ENCODE measurements around the gene TSPEAR. TPM values are rescaled to one million over a fixed set of nuclear protein-coding genes. Genes with fewer than 3 reads are reported as not detected.

The TSPEAR gene
- total RNA-seq, 4 donors from 2014 or later: not detected

DNA sequence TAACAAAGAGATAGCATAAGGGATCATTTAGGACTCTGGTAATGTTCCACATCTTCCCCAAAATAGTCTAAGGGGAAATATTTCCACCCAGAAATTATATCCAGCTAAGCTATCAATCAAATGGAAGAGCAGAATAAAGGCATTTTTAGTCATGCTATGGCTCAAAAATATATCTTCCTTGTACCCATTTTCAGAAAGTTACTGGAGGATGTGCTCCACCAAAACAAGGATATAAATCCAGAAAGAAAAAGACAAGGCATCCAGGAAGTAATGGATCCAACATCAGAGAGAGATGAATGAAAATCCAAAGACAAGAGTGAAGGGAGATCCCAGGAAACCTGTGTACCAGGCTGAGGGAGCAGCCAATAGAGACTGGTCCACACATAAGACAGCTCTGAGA lies 102.2 kb downstream of the TSPEAR start:
- H3K4me3 ChIP-seq: no peak overlapping the region
- H3K36me3 ChIP-seq: no peaks in the 10 kb centered on the region
- H3K9me3 ChIP-seq: peaks cover 0 to 51% (median 0%) of the 10 kb centered on the region in 4 donors
- DNase-seq (ENCODE audit: low spot score in 2 of 2): no peak
- TF ChIP-seq, protein P1, sequence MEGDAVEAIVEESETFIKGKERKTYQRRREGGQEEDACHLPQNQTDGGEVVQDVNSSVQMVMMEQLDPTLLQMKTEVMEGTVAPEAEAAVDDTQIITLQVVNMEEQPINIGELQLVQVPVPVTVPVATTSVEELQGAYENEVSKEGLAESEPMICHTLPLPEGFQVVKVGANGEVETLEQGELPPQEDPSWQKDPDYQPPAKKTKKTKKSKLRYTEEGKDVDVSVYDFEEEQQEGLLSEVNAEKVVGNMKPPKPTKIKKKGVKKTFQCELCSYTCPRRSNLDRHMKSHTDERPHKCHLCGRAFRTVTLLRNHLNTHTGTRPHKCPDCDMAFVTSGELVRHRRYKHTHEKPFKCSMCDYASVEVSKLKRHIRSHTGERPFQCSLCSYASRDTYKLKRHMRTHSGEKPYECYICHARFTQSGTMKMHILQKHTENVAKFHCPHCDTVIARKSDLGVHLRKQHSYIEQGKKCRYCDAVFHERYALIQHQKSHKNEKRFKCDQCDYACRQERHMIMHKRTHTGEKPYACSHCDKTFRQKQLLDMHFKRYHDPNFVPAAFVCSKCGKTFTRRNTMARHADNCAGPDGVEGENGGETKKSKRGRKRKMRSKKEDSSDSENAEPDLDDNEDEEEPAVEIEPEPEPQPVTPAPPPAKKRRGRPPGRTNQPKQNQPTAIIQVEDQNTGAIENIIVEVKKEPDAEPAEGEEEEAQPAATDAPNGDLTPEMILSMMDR (IDR thresholded peaks at IDR 0.05): no peak
- TF ChIP-seq EP300 (IDR thresholded peaks at IDR 0.05) (no peak), POLR2A (IDR thresholded peaks at IDR 0.05) (no peak)
- H3K27ac ChIP-seq: no peak overlapping the region
- H3K4me1 ChIP-seq: no peaks in the 10 kb centered on the region
- H3K27me3 ChIP-seq: no peaks in the 10 kb centered on the region

- Histone ChIP-seq H3K4me3 (no peak overlapping the region), H3K36me3 (no peaks in the 10 kb centered on the region), H3K9me3 (peaks cover 0 to 44% (median 0%) of the 10 kb centered on the region in 4 donors), H3K4me1 (no peaks in the 10 kb centered on the region), H3K27ac (no peak overlapping the region), H3K27me3 (no peaks in the 10 kb centered on the region)
- DNase-seq (ENCODE audit: low spot score in 2 of 2): no peak
- 73 to 86% methylated on average over 4 of the region's 4 CpGs for WGBS, 2 donors
- TF ChIP-seq POLR2A (IDR thresholded peaks at IDR 0.05): no peak
- TF ChIP-seq, protein P1 (IDR thresholded peaks at IDR 0.05): no peak
- no peak for TF ChIP-seq EP300 (IDR thresholded peaks at IDR 0.05)
Observed at GRCh38 chr21:44606495-44606894, 104.9 kb downstream of the TSPEAR start.

DNA sequence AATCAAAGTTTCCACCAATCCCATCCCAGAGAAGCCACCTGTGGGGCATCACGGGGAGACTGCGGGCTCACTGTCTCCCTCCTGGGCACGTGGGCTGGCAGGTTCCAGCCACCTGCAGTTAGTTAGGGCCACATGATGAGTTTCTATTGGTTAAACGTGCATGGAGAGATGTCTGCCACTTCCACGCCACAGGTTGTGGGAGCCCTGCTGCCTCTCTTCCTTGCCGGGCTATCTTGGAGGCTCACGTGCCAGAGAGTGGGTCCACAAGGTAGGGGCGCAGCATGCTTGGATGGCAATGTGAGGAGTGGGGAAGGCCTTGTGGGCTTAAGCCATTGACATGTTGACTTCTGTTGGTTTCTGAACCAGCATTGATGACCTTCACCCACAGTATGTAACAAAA lies 107.5 kb downstream of the TSPEAR start:
- H3K27me3 ChIP-seq: no peaks in the 10 kb centered on the region
- H3K4me1 ChIP-seq: no peaks in the 10 kb centered on the region
- no peak overlapping the region for H3K4me3 ChIP-seq
- H3K9me3 ChIP-seq: peaks cover 0 to 22% (median 0%) of the 10 kb centered on the region in 4 donors
- WGBS, 2 donors: 81 to 88% methylated on average over 8 of the region's 8 CpGs
- no peaks in the 10 kb centered on the region for H3K36me3 ChIP-seq
- H3K27ac ChIP-seq: no peak overlapping the region
- DNase-seq (ENCODE audit: low spot score in 2 of 2): no peak
- TF ChIP-seq EP300 (IDR thresholded peaks at IDR 0.05): no peak
- no peak for TF ChIP-seq POLR2A (IDR thresholded peaks at IDR 0.05)
- TF ChIP-seq, protein P1 (IDR thresholded peaks at IDR 0.05): no peak

- no peak for TF ChIP-seq EP300 (IDR thresholded peaks at IDR 0.05)
- TF ChIP-seq POLR2A (IDR thresholded peaks at IDR 0.05): no peak
- TF ChIP-seq, protein P1 (IDR thresholded peaks at IDR 0.05): no peak
- Histone ChIP-seq H3K9me3 (peaks cover 0 to 24% (median 0%) of the 10 kb centered on the region in 4 donors), H3K27ac (no peak overlapping the region), H3K4me3 (no peak overlapping the region), H3K4me1 (no peaks in the 10 kb centered on the region), H3K36me3 (no peaks in the 10 kb centered on the region), H3K27me3 (no peaks in the 10 kb centered on the region)
- 51 to 58% methylated on average over 12 to 14 of the region's 17 CpGs for WGBS, 2 donors
- DNase-seq (ENCODE audit: low spot score in 2 of 2): no peak
Observed at GRCh38 chr21:44603109-44603875, 108.1 kb downstream of the TSPEAR start.

DNA sequence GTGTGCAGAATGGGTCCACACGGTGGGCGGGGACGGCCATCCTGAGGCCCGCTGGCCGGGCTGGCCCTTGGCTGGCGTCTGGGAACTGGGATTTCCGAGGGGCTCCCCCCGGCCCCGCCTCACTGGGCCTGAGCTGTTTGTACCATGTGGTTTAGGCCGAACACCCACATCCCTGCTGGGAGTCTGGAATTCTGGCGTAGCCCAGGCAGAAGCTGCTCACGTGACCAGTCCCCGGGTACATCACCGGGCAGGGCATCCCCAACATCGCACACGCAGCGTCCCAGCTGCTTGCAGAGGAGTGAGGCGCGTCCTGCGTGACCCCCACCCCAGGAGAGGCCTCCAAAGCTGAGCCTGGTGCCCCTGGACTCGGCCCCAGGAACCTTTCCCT lies 108.9 kb downstream of the TSPEAR start:
- no peaks in the 10 kb centered on the region for H3K27me3 ChIP-seq

More for the DNA sequence above, 108.9 kb downstream of the TSPEAR start:
- no peak for DNase-seq (ENCODE audit: low spot score in 2 of 2)
- Histone ChIP-seq H3K4me3 (no peak overlapping the region), H3K9me3 (peaks cover 0 to 24% (median 0%) of the 10 kb centered on the region in 4 donors), H3K36me3 (no peaks in the 10 kb centered on the region), H3K4me1 (no peaks in the 10 kb centered on the region), H3K27ac (no peak overlapping the region)
- TF ChIP-seq, protein P1 (IDR thresholded peaks at IDR 0.05): no peak
- TF ChIP-seq POLR2A (IDR thresholded peaks at IDR 0.05): no peak
- TF ChIP-seq EP300 (IDR thresholded peaks at IDR 0.05): no peak
- WGBS, 2 donors: 46 to 51% methylated on average over 3 to 16 of the region's 21 CpGs
